ENCODE measurements around the gene CYP2A7. TPM values are rescaled to one million over a fixed set of nuclear protein-coding genes. Genes with fewer than 3 reads are reported as not detected.
"Not testable (repeated sequence)": the region's sequence is repeated elsewhere in the genome, so short reads cannot be mapped to it uniquely, and the experiment has no call there.

The CYP2A7 gene
- total RNA-seq, 4 donors from 2014 or later: not detected

DNA sequence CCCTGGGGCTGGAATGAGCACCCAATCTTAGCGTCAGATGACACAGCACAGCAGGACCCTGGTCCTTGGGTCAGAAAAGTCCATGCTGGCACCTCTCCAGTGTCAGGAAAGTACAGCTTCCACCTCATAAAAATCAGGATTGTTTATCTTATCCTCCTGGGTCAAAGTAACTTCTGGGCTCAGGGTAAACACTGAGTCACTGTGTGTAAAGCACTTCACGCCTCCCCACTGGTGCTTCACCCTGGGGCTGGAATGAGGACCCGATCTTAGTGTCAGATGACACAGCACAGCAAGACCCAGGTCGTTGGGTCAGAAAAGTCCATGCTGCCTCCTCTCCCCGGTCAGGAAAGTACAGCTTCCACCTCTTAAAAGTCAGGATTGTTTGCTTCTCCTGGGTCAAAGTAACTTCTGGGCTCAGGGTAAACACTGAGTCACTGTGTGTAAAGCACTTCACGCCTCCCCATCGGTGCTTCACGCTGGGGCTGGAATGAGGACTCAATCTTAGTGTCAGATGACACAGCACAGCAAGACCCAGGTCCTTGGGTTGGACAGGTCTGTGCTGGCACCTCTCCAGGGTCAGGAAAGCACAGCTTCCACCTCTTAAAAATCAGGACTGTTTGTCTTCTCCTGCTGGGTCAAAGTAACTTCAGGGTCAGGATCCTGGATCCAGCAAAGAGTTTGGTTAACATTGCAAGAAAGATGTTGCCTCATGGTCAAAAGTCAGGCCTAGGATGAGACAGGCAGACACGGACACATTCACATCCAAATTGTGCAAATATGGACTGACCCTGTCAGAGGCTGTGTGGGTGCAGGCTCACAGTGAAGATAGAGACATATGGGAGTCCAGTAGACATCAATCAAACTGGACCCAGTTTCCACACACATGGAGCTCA, 39.2 kb upstream of the CYP2A7 start:
- no peak for DNase-seq (ENCODE audit: extremely low spot score)
- TF ChIP-seq, protein P1, sequence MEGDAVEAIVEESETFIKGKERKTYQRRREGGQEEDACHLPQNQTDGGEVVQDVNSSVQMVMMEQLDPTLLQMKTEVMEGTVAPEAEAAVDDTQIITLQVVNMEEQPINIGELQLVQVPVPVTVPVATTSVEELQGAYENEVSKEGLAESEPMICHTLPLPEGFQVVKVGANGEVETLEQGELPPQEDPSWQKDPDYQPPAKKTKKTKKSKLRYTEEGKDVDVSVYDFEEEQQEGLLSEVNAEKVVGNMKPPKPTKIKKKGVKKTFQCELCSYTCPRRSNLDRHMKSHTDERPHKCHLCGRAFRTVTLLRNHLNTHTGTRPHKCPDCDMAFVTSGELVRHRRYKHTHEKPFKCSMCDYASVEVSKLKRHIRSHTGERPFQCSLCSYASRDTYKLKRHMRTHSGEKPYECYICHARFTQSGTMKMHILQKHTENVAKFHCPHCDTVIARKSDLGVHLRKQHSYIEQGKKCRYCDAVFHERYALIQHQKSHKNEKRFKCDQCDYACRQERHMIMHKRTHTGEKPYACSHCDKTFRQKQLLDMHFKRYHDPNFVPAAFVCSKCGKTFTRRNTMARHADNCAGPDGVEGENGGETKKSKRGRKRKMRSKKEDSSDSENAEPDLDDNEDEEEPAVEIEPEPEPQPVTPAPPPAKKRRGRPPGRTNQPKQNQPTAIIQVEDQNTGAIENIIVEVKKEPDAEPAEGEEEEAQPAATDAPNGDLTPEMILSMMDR (IDR thresholded peaks at IDR 0.05): no peak
- no peak for TF ChIP-seq POLR2A (IDR thresholded peaks at IDR 0.05; ENCODE audit: low read depth)
- no peak for TF ChIP-seq EP300 (IDR thresholded peaks at IDR 0.05)
- no peak for TF ChIP-seq POLR2AphosphoS5 (IDR thresholded peaks at IDR 0.05)
- intact Hi-C loops (cut with DNase I): no loop called here

DNA sequence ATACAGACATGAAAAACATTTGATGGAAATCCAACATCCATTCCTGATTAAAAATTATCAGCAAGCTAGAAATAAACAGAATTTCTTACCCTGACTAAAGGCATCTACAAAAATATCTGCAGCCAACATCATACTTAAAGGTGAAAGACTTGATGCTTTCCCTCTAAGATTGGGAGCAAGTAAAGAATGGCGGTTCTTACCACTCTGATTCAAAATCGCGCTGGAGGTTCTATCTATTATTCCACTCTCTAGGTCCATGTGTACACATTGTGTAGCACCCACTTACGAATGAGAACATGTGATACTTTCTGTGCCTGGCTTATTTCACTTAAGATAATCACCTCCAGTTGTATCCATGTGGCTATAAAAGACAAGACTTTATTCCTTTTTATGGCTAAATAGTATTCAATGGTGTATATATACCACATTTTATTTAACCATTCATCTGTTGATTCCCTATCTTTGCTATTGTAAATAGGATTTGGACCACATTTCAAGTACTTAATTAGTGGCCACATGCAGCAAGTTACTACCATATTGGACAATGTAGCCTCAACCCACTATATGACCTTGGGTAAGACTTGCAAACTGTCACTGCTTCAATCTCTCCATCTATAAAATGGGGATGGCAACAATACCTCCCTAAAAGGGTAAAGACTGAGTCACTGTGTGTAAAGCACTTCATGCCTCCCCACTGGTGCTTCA, 38.4 kb upstream of the CYP2A7 start:
- intact Hi-C loops (cut with DNase I): no loop called here
- Histone ChIP-seq H3K4me1 (no peaks in the 10 kb centered on the region), H3K27ac (replicated peaks in 1 of 4) (no peak overlapping the region), H3K36me3 (no peaks in the 10 kb centered on the region), H3K4me3 (no peak overlapping the region), H3K27me3 (peaks cover 0 to 6% (median 0%) of the 10 kb centered on the region in 4 donors), H3K9me3 (peaks cover 0 to 22% (median 17%) of the 10 kb centered on the region in 4 donors)
- no peak for DNase-seq (ENCODE audit: extremely low spot score)
- TF ChIP-seq, protein P1 (IDR thresholded peaks at IDR 0.05): no peak
- TF ChIP-seq EP300 (IDR thresholded peaks at IDR 0.05) (no peak), POLR2A (IDR thresholded peaks at IDR 0.05; ENCODE audit: low read depth) (no peak), POLR2AphosphoS5 (IDR thresholded peaks at IDR 0.05) (no peak)
- 87% methylated on average over 4 of the region's 4 CpGs for WGBS

More for the DNA sequence above, 39.2 kb upstream of the CYP2A7 start:
- Histone ChIP-seq H3K4me3 (no peak overlapping the region), H3K27me3 (peaks cover 0 to 6% (median 0%) of the 10 kb centered on the region in 4 donors), H3K36me3 (no peaks in the 10 kb centered on the region), H3K4me1 (no peaks in the 10 kb centered on the region), H3K27ac (replicated peaks in 1 of 4) (no peak overlapping the region), H3K9me3 (peaks cover 0 to 22% (median 17%) of the 10 kb centered on the region in 4 donors)
- 47% methylated on average over 9 of the region's 9 CpGs for WGBS

DNA sequence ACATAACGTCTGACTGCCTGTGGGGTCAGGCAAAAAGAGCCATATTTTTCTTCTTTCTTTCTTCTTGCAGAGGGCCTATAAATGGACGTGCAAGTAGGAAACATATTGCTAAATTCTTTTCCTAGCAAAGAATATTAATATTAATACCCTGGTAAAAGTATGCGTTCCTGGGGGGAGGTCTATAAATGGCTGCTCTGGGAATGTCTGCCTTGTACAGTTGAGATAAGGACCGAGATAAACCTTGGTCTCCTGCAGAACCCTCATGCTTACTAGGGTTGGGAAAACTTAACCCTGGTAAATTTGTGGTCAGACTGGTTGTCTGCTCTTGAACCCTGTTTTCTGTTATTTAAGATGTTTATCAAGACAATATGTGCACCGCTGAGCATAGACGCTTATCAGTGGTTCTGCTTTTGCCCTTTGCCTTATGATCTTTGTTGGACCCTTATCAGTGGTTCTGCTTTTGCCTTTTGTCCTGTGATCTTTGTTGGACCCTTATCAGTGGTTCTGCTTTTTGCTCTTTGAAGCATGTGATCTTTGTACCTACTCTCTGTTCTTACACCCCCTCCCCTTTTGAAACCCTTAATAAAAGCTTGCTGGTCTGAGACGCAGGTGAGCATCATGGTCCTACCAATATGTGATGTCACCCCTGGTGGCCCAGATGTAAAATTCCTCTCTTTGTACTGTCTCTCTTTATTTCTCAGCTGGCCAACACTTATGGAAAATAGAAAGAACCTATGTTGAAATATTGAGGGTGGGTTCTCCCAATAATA, 37.7 kb upstream of the CYP2A7 start:
- H3K4me3 ChIP-seq; intact Hi-C loops (cut with DNase I); H3K4me1 ChIP-seq; DNase-seq (ENCODE audit: extremely low spot score); H3K27ac ChIP-seq (replicated peaks in 1 of 4); H3K27me3 ChIP-seq; H3K36me3 ChIP-seq: not testable (repeated sequence)
- H3K9me3 ChIP-seq: peaks cover 0 to 22% (median 17%) of the 10 kb centered on the region in 4 donors
- WGBS: 84% methylated on average over 7 of the region's 7 CpGs

DNA sequence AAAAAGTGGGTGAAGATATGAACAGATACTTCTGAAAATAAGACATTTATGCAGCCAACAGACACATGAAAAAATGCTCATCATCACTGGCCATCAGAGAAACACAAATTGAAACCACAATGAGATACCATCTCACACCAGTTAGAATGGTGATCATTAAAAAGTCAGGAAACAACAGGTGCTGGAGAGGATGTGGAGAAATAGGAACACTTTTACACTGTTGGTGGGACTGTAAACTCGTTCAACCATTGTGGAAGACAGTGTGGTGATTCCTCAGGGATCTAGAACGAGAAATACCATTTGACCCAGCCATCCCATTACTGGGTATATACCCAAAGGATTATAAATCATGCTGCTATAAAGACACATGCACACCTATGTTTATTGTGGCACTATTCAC, 36.3 kb upstream of the CYP2A7 start:
- 45% methylated on average over 2 of the region's 2 CpGs for WGBS
- intact Hi-C loops (cut with DNase I): not testable (repeated sequence)

DNA sequence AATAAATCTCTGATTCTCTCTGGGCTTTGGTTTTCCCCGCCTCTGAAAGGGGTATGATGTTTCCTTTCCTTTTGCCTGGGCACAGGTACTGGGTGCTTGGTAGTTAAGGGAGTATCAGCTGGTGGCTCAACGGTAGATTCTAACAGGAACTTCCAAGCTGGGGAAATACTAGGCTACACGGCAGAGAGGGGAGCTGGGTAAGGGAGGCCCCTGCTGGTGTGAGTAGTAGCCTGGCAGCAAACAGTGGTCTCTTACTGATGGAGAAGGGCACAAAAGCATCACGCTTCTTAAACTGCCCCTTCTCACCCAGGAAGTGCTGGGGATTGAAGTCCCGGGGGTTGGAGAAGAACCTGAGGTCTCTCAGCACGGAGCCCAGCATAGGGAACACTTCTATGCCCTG, 26.9 kb upstream of the CYP2A7 start:
- intact Hi-C loops (cut with DNase I): no loop called here
- no peak for TF ChIP-seq POLR2AphosphoS5 (IDR thresholded peaks at IDR 0.05)
- TF ChIP-seq, protein P1 (IDR thresholded peaks at IDR 0.05): peak; percentile 9 to 35 (median 19)
- peak overlapping the region in 1 of 4 donors; percentile 30 for H3K4me3 ChIP-seq

More for the DNA sequence above, 36.3 kb upstream of the CYP2A7 start:
- not testable (repeated sequence) for H3K4me1 ChIP-seq; DNase-seq (ENCODE audit: extremely low spot score); H3K27ac ChIP-seq (replicated peaks in 1 of 4); H3K4me3 ChIP-seq; H3K36me3 ChIP-seq
- peaks cover 0 to 11% (median 0%) of the 10 kb centered on the region in 4 donors for H3K27me3 ChIP-seq
- H3K9me3 ChIP-seq: peaks cover 0 to 28% (median 17%) of the 10 kb centered on the region in 4 donors

More for the DNA sequence above, 26.9 kb upstream of the CYP2A7 start:
- peaks cover 0 to 12% (median 0%) of the 10 kb centered on the region in 4 donors for H3K4me1 ChIP-seq
- DNase-seq (ENCODE audit: extremely low spot score): no peak
- H3K27ac ChIP-seq (replicated peaks in 1 of 4): no peak overlapping the region
- peaks cover 0 to 55% (median 5%) of the 10 kb centered on the region in 4 donors for H3K27me3 ChIP-seq
- H3K36me3 ChIP-seq: no peaks in the 10 kb centered on the region
- WGBS: 9% methylated on average over 6 of the region's 6 CpGs
- H3K9me3 ChIP-seq: peaks cover 0 to 10% (median 2%) of the 10 kb centered on the region in 4 donors

All from esophagus muscularis mucosa (tissue), 4 donors.